Measurements from ENCODE around the gene CAMLG.

DNA sequence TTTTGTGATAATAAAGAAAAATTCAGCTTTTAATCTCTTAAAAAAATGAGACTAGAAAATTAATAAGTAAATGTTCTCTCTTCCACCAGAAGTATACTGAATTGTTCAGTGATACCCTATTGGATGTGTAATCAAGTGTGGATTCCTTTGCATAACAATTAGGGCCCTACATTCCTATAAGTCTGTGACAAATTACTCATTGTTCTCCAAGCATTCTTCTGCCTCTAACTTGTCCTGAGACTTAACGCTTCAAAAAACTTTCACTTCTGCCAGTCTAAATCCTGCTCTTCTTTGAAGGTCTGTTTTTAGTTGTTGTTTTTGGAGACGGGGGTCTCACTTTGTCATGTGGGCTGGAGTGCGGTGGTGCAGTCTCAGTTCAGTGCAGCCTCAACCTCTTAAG is 11.1 kb downstream of the CAMLG start:
- TF ChIP-seq ZNF354B (CRISPR knock-in tag; IDR thresholded peaks at IDR 0.05) (no peak), SMAD3 (CRISPR knock-in tag; IDR thresholded peaks at IDR 0.05) (no peak), NR2C2 (CRISPR knock-in tag; IDR thresholded peaks at IDR 0.05; ENCODE audit: borderline replicate concordance) (no peak), POLR2A (IDR thresholded peaks at IDR 0.05; ENCODE audit: insufficient read depth in 1 of 2, low read depth in 2 of 2, low read length in 2 of 2) (no peak), ZNF776 (CRISPR knock-in tag; IDR thresholded peaks at IDR 0.05) (no peak), SIX4 (CRISPR knock-in tag; IDR thresholded peaks at IDR 0.05) (no peak), ZNF484 (CRISPR knock-in tag; IDR thresholded peaks at IDR 0.05; ENCODE audit: borderline replicate concordance, low read depth) (no peak)
- TF ChIP-seq, protein P1, sequence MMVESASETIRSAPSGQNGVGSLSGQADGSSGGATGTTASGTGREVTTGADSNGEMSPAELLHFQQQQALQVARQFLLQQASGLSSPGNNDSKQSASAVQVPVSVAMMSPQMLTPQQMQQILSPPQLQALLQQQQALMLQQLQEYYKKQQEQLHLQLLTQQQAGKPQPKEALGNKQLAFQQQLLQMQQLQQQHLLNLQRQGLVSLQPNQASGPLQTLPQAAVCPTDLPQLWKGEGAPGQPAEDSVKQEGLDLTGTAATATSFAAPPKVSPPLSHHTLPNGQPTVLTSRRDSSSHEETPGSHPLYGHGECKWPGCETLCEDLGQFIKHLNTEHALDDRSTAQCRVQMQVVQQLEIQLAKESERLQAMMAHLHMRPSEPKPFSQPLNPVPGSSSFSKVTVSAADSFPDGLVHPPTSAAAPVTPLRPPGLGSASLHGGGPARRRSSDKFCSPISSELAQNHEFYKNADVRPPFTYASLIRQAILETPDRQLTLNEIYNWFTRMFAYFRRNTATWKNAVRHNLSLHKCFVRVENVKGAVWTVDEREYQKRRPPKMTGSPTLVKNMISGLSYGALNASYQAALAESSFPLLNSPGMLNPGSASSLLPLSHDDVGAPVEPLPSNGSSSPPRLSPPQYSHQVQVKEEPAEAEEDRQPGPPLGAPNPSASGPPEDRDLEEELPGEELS (CRISPR knock-in tag; IDR thresholded peaks at IDR 0.05) = no peak
- TF ChIP-seq, protein P2, sequence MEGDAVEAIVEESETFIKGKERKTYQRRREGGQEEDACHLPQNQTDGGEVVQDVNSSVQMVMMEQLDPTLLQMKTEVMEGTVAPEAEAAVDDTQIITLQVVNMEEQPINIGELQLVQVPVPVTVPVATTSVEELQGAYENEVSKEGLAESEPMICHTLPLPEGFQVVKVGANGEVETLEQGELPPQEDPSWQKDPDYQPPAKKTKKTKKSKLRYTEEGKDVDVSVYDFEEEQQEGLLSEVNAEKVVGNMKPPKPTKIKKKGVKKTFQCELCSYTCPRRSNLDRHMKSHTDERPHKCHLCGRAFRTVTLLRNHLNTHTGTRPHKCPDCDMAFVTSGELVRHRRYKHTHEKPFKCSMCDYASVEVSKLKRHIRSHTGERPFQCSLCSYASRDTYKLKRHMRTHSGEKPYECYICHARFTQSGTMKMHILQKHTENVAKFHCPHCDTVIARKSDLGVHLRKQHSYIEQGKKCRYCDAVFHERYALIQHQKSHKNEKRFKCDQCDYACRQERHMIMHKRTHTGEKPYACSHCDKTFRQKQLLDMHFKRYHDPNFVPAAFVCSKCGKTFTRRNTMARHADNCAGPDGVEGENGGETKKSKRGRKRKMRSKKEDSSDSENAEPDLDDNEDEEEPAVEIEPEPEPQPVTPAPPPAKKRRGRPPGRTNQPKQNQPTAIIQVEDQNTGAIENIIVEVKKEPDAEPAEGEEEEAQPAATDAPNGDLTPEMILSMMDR (CRISPR knock-in tag; IDR thresholded peaks at IDR 0.05) = no peak
